GM06990 (cell line): ENCODE results near the gene SEPTIN2.

ENCODE experiments used
- DNase-seq: peaks from one replicate; pipeline ENCODE4 v3.0.0-alpha.2; 2011; ENCODE audit not compliant: insufficient read length; ENCODE audit errors: extremely low read depth
- H3K27me3 ChIP-seq: replicated peaks from 2 replicates; pipeline ENCODE4 v1.6.0; 2011; ENCODE audit warnings: low read length; ENCODE audit not compliant: control insufficient read depth, insufficient read depth
- H3K36me3 ChIP-seq: 2 replicates; pipeline ENCODE4 v1.5.1; 2011; ENCODE audit warnings: low read length; ENCODE audit not compliant: control insufficient read depth, insufficient read depth
- H3K4me3 ChIP-seq: replicated peaks from 2 replicates; pipeline ENCODE4 v1.5.1; 2011; ENCODE audit warnings: low read depth, mild to moderate bottlenecking, control low read depth, low read length
- TF ChIP-seq, protein P1 (sequence below): IDR thresholded peaks from 2 replicates; pipeline ENCODE4 v1.5.1; 2011; ENCODE audit warnings: low read length, control low read depth, mild to moderate bottlenecking, inconsistent platforms; ENCODE audit not compliant: insufficient read depth, poor library complexity, severe bottlenecking

The SEPTIN2 gene

DNA sequence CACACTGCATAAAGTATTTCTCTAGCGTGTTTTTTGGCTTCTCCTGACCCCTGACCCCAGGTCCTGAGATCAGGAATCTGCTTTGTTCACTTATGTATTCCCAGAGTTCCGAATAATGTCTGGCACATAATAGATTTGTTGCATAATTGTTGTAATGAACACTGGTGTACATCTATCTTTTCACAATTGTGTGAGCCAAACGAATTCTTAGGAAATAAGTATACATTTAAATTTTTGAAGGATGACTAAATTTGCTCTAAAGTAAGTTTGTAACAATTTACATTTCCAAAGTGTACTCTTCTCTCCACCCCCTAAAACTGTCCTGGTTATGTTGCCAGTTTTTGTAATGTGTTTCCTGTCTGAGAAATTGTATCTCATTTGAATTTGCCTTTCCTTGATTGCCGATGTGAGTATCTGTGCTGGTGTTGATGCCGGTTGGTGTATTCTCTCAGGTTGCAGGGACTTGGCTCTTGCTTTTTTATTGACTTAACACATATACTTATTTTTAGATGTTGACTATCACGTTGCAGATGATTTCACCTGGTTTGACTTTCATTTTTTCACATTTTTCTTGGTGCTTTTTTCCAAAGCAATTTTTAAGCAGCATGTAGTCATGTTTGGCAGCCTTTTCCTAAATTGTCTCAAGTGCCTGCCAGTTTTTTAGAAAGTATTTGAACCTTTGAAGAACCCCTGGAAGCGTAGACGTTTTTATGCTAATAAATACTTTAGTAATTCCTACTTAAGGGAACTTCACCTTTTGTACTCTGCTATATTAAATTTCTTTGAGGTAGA lies 24.3 kb downstream of the SEPTIN2 start:
- Histone ChIP-seq H3K36me3 (peaks cover 30% of the 10 kb centered on the region), H3K4me3 (no peak overlapping the region), H3K27me3 (no peaks in the 10 kb centered on the region)
- DNase-seq = no peak
- TF ChIP-seq, protein P1, sequence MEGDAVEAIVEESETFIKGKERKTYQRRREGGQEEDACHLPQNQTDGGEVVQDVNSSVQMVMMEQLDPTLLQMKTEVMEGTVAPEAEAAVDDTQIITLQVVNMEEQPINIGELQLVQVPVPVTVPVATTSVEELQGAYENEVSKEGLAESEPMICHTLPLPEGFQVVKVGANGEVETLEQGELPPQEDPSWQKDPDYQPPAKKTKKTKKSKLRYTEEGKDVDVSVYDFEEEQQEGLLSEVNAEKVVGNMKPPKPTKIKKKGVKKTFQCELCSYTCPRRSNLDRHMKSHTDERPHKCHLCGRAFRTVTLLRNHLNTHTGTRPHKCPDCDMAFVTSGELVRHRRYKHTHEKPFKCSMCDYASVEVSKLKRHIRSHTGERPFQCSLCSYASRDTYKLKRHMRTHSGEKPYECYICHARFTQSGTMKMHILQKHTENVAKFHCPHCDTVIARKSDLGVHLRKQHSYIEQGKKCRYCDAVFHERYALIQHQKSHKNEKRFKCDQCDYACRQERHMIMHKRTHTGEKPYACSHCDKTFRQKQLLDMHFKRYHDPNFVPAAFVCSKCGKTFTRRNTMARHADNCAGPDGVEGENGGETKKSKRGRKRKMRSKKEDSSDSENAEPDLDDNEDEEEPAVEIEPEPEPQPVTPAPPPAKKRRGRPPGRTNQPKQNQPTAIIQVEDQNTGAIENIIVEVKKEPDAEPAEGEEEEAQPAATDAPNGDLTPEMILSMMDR = no peak

- peaks cover 34% of the 10 kb centered on the region for H3K36me3 ChIP-seq
- TF ChIP-seq, protein P1 = no peak
- no peak for DNase-seq
- H3K4me3 ChIP-seq = no peak overlapping the region
- H3K27me3 ChIP-seq = no peaks in the 10 kb centered on the region
Observed at GRCh38 chr2:241340631-241341163, 25.0 kb downstream of the SEPTIN2 start.

DNA sequence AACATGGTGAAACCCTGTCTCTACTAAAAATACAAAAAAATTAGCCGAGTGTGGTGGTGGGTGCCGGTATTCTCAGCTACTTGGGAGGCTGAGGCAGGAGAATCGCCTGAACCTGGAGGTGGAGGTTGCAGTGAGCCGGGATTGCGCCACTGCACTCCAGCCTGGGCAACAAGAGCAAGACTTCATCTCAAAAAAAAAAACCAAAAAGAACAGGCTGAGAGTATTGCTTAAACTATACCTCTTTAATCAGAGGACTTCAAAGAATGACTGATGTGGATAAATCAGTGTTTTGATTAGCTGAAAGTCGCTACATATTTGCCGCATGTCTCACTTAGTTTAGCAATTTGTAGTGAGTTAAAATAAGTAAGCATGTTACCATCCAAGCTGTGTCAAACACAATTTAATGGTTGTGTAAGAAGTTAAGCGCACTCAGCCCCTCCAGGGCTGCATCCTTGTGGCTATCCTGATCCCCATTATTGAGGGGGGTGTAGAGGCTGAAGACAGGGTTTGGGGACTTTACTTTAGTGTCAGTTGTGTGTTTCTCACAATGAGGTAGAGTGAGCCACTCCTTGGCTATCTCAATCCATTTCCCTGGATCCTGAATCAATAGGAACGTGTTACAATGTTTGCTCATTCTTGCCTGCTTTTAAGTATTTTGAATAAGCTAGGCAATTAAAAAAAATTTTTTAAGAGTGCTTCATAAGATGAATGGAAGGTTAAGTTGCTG lies 29.4 kb downstream of the SEPTIN2 start:
- Histone ChIP-seq H3K4me3 (no peak overlapping the region), H3K27me3 (no peaks in the 10 kb centered on the region), H3K36me3 (peaks cover 40% of the 10 kb centered on the region)
- no peak for DNase-seq
- TF ChIP-seq, protein P1 = no peak

DNA sequence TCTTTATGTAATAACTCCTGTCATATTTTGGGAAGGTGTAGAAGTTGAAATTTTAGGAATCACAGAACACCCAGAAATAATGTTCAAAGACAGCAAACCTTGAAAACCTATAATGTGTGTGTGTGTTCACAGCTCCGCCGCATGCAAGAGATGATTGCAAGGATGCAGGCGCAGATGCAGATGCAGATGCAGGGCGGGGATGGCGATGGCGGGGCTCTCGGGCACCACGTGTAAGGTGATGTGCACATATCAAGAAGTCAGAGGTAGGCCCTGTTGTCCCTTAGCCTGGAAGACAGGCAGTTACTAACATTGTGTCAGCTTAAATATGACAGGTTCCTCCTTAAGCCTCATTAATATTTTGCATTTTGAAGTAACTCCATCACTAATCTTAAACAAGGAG lies 34.2 kb downstream of the SEPTIN2 start:
- Histone ChIP-seq H3K36me3 (peaks cover 32% of the 10 kb centered on the region), H3K27me3 (no peaks in the 10 kb centered on the region), H3K4me3 (no peak overlapping the region)
- no peak for DNase-seq
- TF ChIP-seq, protein P1 = no peak

GRCh38 chr2:241350530-241350877 lies 34.8 kb downstream of the SEPTIN2 start:
- TF ChIP-seq, protein P1 = no peak
- no peaks in the 10 kb centered on the region for H3K27me3 ChIP-seq
- H3K4me3 ChIP-seq = no peak overlapping the region
- H3K36me3 ChIP-seq = peaks cover 31% of the 10 kb centered on the region
- no peak for DNase-seq
